ENCODE data around the gene YIPF1. TPM values are rescaled to one million over a fixed set of nuclear protein-coding genes. Genes with fewer than 3 reads are reported as not detected.

The YIPF1 gene
- total and polyA plus RNA-seq, 12 donors = 22.2 to 59.5 (median 38.9) TPM

- no peak for DNase-seq
- Histone ChIP-seq H3K4me1 (replicated peaks in 1 of 2) (no peaks in the 10 kb centered on the region), H3K27me3 (no peaks in the 10 kb centered on the region), H3K4me3 (no peak overlapping the region), H3K9me3 (replicated peaks in 1 of 3) (no peaks in the 10 kb centered on the region), H3K27ac (no peak overlapping the region), H3K36me3 (replicated peaks in 1 of 2) (peaks cover 0 to 20% of the 10 kb centered on the region in 2 donors)
- WGBS, 4 donors = 93 to 99% (median 98%) methylated on average over 2 of the region's 2 CpGs
- intact Hi-C loops (cut with DNase I) = no loop called here
- TF ChIP-seq CTCF (IDR thresholded peaks at IDR 0.05) = no peak
- no peak for TF ChIP-seq POLR2A (IDR thresholded peaks at IDR 0.05)
Observed at GRCh38 chr1:53927376-53927881, 37.8 kb upstream of the YIPF1 start.

GRCh38 chr1:53919675-53920066 lies 30.1 kb upstream of the YIPF1 start:
- DNase-seq = no peak
- H3K4me3 ChIP-seq = no peak overlapping the region
- peaks cover 0 to 6% of the 10 kb centered on the region in 2 donors for H3K4me1 ChIP-seq (replicated peaks in 1 of 2)
- intact Hi-C loops (cut with DNase I) = no loop called here
- H3K9me3 ChIP-seq (replicated peaks in 1 of 3) = no peaks in the 10 kb centered on the region
- TF ChIP-seq POLR2A (IDR thresholded peaks at IDR 0.05) (no peak), CTCF (IDR thresholded peaks at IDR 0.05) (no peak)
- WGBS, 4 donors = 76 to 80% (median 78%) methylated on average over 3 of the region's 3 CpGs
- no peaks in the 10 kb centered on the region for H3K27me3 ChIP-seq
- H3K27ac ChIP-seq = no peak overlapping the region
- peaks cover 0 to 23% of the 10 kb centered on the region in 2 donors for H3K36me3 ChIP-seq (replicated peaks in 1 of 2)

GRCh38 chr1:53918343-53918742 lies 28.7 kb upstream of the YIPF1 start:
- intact Hi-C loops (cut with DNase I) = no loop called here
- TF ChIP-seq CTCF (IDR thresholded peaks at IDR 0.05) = no peak
- TF ChIP-seq POLR2A (IDR thresholded peaks at IDR 0.05) = no peak
- no peak overlapping the region for H3K4me3 ChIP-seq
- H3K27ac ChIP-seq = no peak overlapping the region
- H3K4me1 ChIP-seq (replicated peaks in 1 of 2) = peaks cover 0 to 6% of the 10 kb centered on the region in 2 donors
- H3K27me3 ChIP-seq = no peaks in the 10 kb centered on the region
- no peak for DNase-seq
- peaks cover 0 to 18% of the 10 kb centered on the region in 2 donors for H3K36me3 ChIP-seq (replicated peaks in 1 of 2)
- WGBS, 4 donors = 89 to 94% (median 93%) methylated on average over 5 of the region's 5 CpGs
- H3K9me3 ChIP-seq (replicated peaks in 1 of 3) = no peaks in the 10 kb centered on the region

GRCh38 chr1:53913352-53914033 lies 23.9 kb upstream of the YIPF1 start:
- Histone ChIP-seq H3K9me3 (replicated peaks in 1 of 3) (no peaks in the 10 kb centered on the region), H3K4me1 (replicated peaks in 1 of 2) (peaks cover 0 to 22% of the 10 kb centered on the region in 2 donors), H3K27me3 (no peaks in the 10 kb centered on the region), H3K36me3 (replicated peaks in 1 of 2) (no peaks in the 10 kb centered on the region), H3K4me3 (no peak overlapping the region), H3K27ac (no peak overlapping the region)
- 87 to 94% (median 90%) methylated on average over 5 of the region's 5 CpGs for WGBS, 4 donors
- TF ChIP-seq CTCF (IDR thresholded peaks at IDR 0.05) = no peak
- TF ChIP-seq POLR2A (IDR thresholded peaks at IDR 0.05) = no peak
- intact Hi-C loops (cut with DNase I) = no loop called here
- DNase-seq = no peak

Data from adrenal gland (tissue), 12 donors.